Non-pigmented ciliary epithelial cell (primary cell): ENCODE measurements around the gene PGAP3.
"Not testable (repeated sequence)": the region's sequence is repeated elsewhere in the genome, so short reads cannot be mapped to it uniquely, and the experiment has no call there.

Experiments used
- DNase-seq: peaks from one replicate; pipeline ENCODE4 v3.0.0-alpha.2; 2010; ENCODE audit warnings: low read depth

PGAP3 gene

DNA sequence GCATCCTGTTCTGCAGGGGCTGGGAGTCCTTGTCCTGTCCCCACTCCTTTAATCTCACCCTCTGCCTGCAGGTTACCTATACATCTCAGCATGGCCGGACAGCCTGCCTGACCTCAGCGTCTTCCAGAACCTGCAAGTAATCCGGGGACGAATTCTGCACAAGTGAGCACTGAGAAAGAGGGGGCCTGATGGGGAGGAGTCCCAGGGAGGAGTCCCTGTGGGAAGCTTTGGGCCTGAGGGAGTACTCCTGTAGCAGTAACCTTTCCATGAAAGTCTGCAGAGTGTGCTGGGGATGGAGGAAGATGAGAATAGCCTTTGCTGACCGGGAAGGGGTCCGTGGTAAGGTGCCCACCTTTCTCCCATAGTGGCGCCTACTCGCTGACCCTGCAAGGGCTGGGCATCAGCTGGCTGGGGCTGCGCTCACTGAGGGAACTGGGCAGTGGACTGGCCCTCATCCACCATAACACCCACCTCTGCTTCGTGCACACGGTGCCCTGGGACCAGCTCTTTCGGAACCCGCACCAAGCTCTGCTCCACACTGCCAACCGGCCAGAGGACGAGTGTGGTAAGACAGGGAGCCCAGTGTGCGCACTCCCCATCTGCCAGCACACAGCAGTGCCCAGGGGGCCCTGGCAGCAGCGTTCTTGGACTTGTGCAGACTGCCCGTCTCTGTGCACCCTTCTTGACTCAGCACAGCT is 27.7 kb upstream of the PGAP3 start:
- DNase-seq, result no peak

DNA sequence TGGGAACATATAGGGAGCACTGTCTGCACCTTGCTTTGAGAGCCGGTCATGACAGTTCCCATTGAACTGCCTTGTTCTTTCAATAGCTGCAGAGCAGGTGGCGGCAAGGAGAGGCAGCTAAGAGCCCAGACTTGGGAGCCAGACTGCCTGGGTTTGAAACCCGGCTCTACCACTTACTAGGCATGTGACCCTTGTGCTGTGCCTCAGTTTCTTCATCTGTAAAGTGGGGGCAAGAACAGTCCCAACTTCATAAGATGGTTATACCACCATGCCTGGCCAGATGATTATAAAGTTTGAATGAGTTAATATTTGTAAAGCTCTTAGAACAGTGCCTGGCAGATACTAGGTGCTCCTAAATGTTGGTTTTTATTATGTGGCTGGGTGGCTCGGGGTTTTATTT is 26.4 kb upstream of the PGAP3 start:
- DNase-seq, result no peak

- no peak for DNase-seq
These were observed 24.0 kb upstream of the PGAP3 start for GRCh38 chr17:39711851-39712250.

DNA sequence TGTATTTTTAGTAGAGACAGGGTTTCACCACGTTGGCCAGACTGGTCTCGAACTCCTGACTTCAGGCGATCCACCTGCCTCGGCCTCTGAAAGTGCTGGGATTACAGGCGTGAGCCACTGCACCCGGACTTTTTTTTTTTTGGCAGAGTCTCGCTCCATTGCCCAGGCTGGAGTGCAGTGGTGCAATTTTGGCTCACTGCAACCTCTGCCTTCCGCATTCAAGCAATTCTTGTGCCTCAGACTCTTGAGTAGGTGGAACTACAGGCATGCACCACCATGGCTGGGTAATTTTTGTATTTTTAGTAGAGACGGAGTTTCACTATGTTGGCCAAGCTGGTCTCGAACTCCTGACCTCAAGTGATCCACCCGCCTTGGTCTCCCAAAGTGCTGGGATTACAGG is 23.2 kb upstream of the PGAP3 start:
- not testable (repeated sequence) for DNase-seq

GRCh38 chr17:39709998-39710964 is 22.4 kb upstream of the PGAP3 start:
- no peak for DNase-seq

- DNase-seq, result no peak
These were observed 21.6 kb upstream of the PGAP3 start for GRCh38 chr17:39709319-39709997.

GRCh38 chr17:39706921-39707337 is 19.1 kb upstream of the PGAP3 start:
- no peak for DNase-seq

GRCh38 chr17:39706383-39706782 is 18.5 kb upstream of the PGAP3 start:
- no peak for DNase-seq

- DNase-seq, result no peak
These were observed 18.0 kb upstream of the PGAP3 start for GRCh38 chr17:39705786-39706348.

GRCh38 chr17:39704821-39705551 is 17.1 kb upstream of the PGAP3 start:
- DNase-seq, result no peak

DNA sequence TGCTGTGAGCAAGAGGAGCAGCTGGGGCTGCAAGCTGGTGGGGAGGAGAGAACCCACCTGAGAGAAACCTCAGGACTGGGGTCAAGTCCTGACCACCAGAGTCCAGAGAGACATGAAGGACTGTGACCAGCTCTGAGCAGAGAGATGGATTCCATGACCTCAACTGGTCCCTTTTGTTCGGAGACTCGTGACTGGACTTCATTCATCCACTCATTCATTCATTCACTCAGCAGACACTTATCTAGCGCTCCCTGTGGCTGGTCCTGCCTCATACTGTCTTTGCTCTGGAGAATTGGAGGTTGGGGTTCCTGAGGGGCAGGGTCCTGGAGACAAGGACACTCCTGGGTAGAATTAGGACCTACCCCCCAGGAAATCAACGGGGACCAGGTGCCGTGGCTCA is 16.1 kb upstream of the PGAP3 start:
- no peak for DNase-seq

GRCh38 chr17:39702901-39703893 is 15.3 kb upstream of the PGAP3 start:
- no peak for DNase-seq

- DNase-seq, result no peak
These were observed 14.0 kb upstream of the PGAP3 start for GRCh38 chr17:39701784-39702422.

DNA sequence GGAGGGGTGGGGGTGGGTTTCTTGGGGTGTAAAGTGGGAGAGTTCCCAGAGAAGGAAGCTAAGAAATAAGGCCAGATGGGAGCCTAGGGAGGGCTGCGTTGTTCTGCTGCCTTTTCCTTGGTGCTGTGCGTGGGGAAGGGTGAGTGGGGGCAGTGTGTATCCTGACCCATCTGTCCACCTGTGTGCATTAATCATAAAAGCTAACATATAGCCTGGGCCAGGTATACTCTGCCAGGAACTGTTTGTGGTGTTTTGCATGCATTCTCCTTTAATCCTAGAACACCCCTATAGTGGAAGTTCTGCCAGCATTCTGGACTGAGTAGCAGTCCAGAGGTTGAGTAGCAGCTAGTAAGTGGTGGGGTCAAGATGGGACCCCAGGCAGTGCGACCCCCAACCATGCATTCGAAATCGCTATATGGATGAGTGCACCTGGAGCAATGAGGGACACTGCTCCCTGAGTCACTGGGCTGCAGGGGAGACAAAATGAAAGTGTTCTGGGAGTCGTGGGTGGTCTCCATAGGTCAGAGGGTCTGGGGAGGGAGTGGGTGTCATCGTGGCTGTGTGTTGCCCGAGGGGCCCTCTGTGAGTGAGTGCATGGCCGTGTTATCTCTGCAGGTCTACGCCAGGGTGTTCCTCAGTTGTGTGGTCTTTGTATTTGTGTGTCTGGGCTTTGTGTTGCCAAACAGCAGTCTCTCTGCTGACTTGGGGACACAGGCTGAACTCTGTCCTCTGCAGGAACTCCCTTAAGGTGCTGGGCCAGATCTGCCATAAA is 13.3 kb upstream of the PGAP3 start:
- DNase-seq, result no peak

- DNase-seq, result no peak
These were observed 12.5 kb upstream of the PGAP3 start for GRCh38 chr17:39700148-39700987.

GRCh38 chr17:39699818-39700147 is 11.9 kb upstream of the PGAP3 start, which contains the start of gene ERBB2:
Gene ERBB2 (plus strand): TSS chr17:39700064. CDS start chr17:39700239, 175 bp downstream.
- DNase-seq, result peak; percentile 44

GRCh38 chr17:39699157-39699817 is 11.4 kb upstream of the PGAP3 start:
- not testable (repeated sequence) for DNase-seq

DNA sequence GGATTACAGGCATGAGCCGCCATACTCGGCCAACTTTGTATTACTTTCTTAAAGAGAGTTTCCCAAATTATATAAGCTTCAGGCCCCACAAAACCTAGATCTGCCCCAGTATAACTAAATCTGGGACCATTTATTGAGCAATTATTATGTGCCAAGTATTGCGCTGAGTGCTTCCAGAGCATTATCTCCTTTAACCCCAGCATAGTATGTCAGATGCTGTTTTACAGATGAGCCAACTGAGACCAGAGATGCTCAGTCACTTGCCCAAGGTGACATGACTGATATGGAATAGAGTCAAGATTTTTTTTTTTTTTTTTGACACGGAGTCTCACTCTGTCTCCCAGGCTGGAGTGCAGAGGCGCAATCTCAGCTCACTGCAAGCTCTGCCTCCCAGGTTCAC is 10.1 kb upstream of the PGAP3 start:
- DNase-seq, result no peak
